IPS-18c (cell line): ENCODE data around the gene PARP15.

Experiments used
- H3K4me3 ChIP-seq: 2 replicates; pipeline ENCODE4 v1.7.0; 2013; ENCODE audit warnings: low read depth, mild to moderate bottlenecking, low read length, moderate library complexity; ENCODE audit not compliant: insufficient read depth
- H3K9me3 ChIP-seq: one replicate; pipeline ENCODE4 v1.6.1; 2013; ENCODE audit warnings: mild to moderate bottlenecking, low read length, moderate library complexity; ENCODE audit not compliant: control insufficient read depth, insufficient read depth

The PARP15 gene

DNA sequence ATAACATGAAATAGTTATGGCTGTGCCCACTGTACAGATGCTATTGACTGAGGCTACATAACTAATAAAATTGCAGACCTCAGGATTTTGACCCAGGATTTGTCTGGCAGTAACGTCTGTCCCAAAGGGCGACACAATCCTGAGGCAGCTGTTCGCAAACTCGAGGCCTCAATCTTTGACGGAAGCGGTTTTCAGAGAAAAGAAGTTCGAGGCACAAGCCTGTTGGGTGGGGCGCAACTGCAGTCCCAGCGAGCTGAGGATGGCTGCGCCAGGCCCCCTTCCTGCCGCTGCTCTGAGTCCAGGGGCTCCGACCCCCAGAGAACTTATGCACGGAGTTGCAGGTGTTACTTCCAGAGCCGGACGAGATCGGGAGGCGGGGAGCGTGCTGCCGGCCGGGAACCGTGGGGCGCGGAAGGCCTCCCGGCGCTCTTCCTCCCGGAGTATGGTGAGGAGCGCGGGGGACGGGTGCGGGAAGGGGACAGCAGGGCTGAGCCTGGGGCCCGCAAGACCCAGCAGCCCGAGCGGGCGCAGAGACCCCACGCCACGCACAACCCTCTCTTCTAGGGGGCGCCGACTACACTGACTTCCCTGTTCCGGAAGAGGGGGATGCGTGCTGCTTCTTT is at the start of gene PARP15:
Gene PARP15 (plus strand): TSS at position 242 of the 623 bp plus-strand sequence. CDS start 18 bp downstream, at position 260.
- Histone ChIP-seq H3K4me3 (peak within 1 kb of the TSS; percentile 55), H3K9me3 (no peaks in the 10 kb centered on the region)

DNA sequence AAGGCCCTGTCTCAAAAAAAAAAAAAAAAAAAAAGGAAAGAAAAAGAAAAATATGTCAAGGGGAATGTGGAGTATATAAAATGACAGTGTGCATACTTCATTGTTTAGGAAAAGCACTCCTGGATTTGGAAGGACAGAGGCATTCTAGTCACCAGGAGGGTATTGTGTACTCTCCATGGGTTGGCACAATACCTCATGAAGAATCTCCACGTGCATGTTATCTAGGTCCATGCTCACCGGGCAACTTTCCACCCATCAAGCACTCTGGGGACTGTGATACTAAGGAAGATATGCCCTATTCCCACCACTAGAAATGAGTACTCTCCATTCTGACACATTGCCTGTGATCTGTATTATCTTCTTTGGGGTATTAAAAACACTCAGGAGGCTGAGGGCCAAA is 47.3 kb upstream of the PARP15 start:
- H3K9me3 ChIP-seq = no peaks in the 10 kb centered on the region

DNA sequence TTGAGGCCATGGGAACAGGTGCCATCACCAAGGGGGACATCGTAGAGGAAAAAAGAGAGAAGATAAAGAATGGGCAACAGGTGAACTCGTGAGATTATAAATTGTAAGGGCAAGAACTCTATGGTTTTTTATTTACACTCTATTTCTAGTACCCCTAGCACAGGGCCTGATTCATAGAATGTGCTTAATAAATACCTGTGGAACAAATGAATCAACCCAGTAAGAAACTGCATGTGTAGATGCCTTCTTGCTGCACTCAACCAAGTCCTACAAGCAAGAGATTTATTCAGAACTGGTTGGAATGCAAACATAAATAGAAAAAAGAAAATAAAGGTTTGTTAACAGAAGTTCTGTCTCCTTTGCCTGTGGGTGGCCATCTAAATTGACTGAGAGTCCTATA is 44.0 kb upstream of the PARP15 start:
- Histone ChIP-seq H3K4me3 (no peak overlapping the region), H3K9me3 (no peaks in the 10 kb centered on the region)

More for the DNA sequence above, 47.3 kb upstream of the PARP15 start:
- H3K4me3 ChIP-seq = no peak overlapping the region

DNA sequence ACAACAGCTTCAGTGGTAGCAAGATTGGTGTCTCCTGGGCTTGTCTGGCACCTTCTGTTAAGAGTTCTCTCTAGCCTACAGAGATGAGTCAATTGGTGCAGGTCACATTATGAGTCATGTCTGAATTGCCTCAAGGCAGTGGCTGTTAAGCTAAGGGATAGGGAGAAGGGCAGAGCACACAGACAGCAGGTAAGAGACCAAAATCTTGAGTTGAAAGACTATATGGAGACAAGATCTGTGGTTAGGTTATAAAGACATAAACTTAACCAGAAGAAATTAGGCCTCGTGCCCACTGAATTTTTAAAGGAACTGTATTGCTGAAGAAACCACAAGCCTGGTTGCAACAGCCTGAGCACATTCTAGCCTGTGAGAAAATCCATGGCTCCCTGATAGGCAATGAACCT is 43.5 kb upstream of the PARP15 start:
- Histone ChIP-seq H3K4me3 (no peak overlapping the region), H3K9me3 (no peaks in the 10 kb centered on the region)

DNA sequence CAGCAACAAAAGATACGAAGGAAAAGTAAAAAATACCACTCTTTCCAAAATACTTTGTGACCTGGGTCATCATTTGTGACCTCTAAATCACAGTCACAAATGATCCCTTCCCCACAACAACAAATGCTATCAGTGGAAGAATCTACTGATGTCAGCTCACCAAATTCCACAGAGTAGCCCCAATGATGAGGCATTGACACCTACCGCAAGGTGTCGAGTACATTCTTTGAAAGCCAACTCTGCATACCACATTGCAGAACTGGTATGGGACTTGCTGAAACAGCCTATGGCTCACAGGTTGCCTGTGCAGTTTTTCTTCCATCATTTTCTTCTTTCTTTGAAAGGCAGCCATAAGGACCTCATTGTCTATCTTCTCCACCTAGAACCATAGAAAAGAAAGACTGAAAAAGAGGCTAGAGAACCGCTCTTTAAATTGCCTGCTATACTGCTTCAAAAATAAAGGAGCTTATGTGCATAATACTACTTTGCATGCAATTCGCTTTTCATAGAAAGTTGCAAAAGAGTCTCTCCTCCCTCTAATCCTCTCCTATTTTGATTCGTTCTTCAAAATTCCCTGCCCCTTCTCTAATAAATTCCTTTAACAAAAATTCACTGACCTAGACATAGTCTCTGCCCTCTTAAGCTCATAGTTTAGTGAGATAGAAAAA is 41.4 kb upstream of the PARP15 start:
- no peak overlapping the region for H3K4me3 ChIP-seq
- H3K9me3 ChIP-seq = no peaks in the 10 kb centered on the region

DNA sequence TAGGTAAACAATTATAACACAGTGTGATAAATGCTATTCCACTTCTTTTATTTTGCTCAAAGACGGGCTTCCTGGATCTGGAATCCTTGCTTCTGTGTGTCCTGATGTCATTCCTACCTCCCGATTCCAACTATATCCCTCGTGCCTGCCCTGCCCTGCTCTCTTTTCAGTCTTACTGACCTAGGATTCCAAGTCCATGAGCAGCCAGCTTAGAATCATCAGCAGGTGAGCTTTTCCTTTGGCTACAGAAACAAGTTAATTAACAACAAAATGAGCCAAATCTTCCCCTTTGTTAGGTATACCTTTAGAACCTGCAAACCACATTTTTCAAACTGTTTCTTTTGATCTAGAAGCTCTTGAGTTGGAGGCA is 40.8 kb upstream of the PARP15 start:
- H3K4me3 ChIP-seq = no peak overlapping the region

DNA sequence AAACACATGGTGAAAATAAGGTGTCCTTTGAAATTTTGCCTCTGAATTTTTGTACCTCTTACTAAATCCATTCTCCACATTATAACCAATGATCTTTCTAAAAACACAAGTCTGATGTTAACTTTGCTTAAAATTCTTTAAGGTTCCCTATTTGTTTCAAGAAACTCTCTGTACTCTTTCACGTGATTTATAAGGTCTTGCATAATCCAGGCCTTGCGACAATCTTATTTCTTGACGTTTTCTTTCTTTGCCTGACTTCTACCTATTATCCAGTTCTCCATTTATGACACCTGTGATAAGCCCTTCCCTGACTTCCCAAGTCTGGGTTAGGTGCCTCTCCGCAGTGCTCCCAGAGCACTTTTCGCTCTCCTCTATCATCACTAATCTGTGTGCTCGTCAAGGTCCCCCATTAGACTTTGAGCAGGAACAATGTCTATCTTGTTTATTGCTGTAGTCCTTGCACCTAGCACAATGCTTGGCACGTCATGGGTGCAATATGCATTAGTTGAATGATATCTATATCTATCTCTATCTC is 38.4 kb upstream of the PARP15 start:
- Histone ChIP-seq H3K4me3 (no peak overlapping the region), H3K9me3 (no peaks in the 10 kb centered on the region)

More for the DNA sequence above, 40.8 kb upstream of the PARP15 start:
- H3K9me3 ChIP-seq = no peaks in the 10 kb centered on the region

DNA sequence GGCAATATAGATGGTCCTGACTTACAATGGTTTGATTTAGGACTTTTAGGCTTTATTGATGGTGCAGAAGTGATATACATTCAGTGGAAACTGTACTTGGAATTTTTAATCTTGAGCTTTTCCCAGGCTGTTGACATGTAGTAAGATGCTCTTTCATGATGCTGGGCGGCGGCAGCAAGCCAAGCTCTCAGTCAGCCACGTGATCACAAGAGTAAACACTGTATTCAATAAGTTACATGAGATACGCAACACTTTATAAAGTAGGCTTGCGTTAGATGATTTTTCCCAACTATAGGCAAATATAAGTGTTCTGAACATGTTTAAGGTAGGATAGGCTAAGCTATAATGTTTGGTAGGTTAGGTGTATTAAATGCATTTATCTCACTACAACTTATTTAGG is 31.3 kb upstream of the PARP15 start:
- Histone ChIP-seq H3K9me3 (no peaks in the 10 kb centered on the region), H3K4me3 (no peak overlapping the region)

DNA sequence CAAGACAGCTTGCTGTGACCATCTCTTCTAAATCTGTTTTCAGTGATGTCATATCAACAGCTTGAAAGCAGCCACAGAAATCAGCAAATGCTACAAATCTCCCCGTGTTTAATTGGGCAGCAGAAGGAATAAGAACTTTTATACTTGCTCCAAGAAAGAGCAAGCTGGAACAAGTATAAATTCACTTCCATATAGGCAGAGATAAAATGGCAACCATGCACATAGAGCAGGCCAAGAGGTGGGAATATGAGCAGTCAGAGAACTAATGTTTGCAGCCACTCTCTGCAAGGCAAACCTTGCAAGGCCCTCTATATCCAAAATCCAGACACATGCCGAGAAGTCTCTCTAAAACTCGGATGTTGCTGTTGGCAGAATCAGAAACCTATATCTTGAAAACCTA is 29.4 kb upstream of the PARP15 start:
- no peak overlapping the region for H3K4me3 ChIP-seq
- no peaks in the 10 kb centered on the region for H3K9me3 ChIP-seq

DNA sequence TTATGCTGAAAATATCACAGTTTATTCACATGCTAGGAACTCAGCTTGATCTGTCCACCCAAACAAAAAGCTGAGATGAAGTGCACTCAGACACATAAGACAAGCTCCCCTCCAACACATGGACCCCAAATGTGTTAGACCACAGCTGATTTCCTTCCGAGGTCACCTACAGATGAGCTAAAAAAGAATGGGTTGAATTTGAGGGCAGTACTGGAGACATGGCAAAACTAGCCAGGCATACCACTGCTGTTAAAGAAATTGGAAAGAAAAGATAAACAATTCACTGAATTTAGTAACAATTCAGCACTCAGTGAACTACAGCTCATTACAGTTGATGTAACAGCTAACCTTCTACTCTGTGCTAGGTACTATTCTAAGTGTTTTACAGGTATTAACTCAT is 28.8 kb upstream of the PARP15 start:
- Histone ChIP-seq H3K9me3 (no peaks in the 10 kb centered on the region), H3K4me3 (no peak overlapping the region)

DNA sequence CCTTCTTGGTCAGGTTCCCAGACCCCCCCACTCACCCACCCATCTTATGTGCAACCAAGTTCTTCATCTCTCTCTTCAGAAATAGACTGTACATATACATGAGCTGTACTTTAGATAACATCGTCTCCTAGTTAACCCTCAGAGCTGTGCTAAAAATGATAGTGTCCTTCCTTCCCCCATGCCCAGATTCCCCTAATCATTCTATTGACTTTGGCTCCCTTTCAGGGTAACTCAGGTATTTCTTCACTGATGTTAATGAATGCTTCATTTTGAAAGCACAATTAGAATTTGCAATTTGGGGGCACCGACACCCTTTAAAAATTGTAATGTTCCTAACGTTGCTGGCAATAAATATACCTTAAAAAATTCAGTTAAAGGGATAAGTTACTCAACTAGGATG is 24.3 kb upstream of the PARP15 start:
- Histone ChIP-seq H3K4me3 (no peak overlapping the region), H3K9me3 (no peaks in the 10 kb centered on the region)

DNA sequence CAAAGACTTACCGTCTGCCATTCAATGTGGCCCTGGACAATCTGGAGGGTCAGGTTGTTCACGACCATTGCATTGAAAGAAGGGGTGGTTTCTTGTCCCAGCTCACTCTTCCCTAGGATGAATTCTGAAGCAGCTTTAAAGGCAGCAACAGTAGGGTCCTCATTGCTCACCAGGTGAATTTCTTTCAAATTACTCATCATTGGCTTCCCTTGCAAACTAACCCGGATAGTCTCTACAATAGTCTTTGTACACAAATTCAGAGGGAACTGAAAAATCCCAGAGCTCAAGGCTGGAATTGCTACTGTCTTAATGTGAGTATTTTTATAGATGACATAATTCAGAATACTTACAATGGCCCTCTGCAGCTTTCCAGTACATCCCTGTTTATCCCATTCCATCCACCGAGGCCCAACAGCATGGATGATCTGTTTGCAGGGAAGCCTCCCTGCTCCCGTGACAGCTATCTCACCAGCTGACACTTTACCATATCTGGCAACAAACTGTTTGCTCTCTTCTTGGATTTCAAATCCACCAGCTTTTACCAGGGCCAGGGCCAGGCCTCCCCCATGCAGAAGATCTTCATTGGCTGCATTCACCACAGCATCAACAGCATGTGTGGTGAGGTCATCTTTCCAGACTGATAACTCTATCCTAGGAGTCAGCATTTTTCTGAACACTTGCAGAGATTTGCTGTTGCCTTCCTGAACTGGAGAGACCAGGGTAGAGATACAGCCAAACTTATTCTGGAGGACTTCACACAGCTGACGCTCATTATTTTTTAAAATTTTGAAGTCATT is 22.0 kb upstream of the PARP15 start:
- Histone ChIP-seq H3K9me3 (no peaks in the 10 kb centered on the region), H3K4me3 (no peak overlapping the region)

DNA sequence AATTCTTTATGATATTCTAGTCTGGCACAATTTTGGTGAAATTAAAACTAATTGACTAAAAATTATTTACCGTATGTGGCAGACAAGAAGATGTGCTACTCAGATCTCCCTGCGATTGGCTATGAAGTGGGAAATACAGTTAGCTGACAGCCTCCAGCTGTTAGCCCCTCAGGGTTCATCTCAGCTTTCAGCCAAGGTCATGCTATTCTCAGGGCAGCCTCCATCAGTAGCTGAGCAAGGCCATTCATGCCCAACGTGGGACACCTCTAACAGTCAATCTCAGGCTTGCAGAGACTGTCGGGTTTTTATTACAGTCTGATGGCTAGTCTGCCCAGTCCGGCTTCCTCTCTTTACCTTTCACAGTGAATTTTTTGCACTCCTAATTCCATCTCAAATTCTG is 20.1 kb upstream of the PARP15 start:
- no peaks in the 10 kb centered on the region for H3K9me3 ChIP-seq

DNA sequence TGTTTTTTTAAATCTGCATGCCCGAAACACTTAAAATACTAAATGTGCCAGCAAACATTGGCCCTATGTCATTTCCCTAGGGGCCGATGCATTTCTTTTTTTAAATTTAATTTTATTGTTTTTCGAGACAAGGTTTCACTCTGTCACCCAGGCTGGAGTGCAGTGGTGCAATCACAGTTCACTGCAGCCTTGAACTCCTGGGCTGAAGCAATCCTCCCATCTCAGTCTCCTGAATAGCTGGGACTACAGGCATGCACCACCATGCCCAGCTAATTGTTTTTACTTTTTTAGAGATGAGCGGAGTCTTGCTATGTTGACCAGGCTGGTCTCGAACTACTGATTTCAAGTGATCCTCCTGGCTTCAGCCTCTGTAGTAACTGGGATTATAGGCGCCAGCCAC is 18.8 kb upstream of the PARP15 start:
- no peak overlapping the region for H3K4me3 ChIP-seq

More for the DNA sequence above, 20.1 kb upstream of the PARP15 start:
- H3K4me3 ChIP-seq = no peak overlapping the region

DNA sequence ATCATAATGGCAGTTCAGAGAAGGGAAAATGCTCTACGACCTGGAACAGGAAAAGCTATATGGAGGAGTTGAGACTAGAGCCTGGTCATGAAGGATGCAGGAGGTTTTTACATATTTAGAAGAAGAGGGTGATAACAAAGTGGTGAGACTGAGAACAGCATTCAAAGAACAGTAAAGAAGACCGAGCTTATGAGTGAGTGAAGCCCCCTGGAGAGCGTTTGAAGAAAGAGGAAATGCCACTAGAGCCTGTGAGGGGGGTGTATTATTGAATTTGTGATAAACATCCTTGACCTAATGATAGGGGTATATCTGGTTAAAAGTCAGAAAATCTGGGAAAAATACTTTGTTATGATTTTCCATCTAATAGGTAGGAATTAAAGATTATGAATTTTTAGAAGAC is 17.5 kb upstream of the PARP15 start:
- H3K9me3 ChIP-seq = no peaks in the 10 kb centered on the region

More for the DNA sequence above, 18.8 kb upstream of the PARP15 start:
- no peaks in the 10 kb centered on the region for H3K9me3 ChIP-seq

DNA sequence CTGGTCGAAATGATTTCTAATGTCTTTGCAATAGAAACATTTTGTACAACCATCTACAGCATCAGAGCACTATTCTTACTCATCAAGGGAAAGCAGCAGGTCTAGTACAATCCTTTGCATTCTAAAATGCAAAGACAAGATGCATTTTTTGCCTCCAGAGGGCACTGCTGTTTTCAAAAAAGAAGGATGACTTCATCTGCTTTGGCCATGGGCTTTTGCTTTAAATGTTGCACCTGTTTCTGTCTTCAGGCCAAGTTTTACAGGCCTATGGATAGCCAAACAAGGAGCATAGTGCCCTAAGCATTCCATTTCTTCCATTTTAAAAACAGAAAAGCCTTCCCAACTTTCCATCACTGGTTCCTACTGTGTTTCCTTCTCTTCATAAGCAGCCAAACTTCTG is 16.8 kb upstream of the PARP15 start:
- no peak overlapping the region for H3K4me3 ChIP-seq
- H3K9me3 ChIP-seq = no peaks in the 10 kb centered on the region

More for the DNA sequence above, 17.5 kb upstream of the PARP15 start:
- H3K4me3 ChIP-seq = no peak overlapping the region

DNA sequence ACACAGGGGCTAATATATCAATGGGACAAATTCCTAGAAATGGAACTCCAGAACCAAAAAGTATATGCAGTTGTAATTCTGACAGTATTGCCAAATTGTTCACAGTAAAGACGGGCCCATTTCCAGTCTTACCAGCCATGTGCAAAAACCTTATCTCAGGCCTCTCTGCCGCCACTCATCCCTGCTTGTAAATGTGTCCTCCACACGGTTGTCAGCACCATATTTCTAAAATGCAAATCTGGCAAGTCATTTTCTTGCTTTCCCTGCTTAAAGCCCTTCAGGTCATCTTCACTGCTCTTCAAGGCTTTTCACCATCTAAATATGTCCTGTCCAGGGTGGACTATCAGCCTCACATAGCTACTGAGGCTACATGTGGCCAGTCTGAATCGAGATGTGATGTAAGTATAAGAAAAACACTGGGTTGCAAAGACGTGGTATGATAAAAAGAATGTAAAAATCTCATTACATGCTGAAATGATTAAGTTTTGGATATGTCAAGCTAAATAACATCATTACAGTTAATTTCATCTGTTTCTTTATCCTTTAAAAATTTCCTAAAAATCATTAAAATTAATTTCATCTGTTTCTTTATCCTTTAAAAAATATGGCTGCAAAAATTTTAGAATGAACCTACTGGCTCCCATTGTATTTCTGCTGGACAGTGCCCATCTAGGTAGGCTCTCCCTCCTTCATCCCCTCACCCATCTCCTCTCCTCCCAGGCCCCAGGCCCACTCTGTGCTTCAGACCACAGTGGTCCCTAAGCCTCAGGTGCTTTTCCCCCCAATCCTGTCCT is 14.3 kb upstream of the PARP15 start:
- Histone ChIP-seq H3K4me3 (peak overlapping the region; percentile 76; the same call in 1 of the 2 replicates), H3K9me3 (no peaks in the 10 kb centered on the region)
